Measurements from ENCODE around the gene RHEBL1. TPM values are rescaled to one million over a fixed set of nuclear protein-coding genes. Genes with fewer than 3 reads are reported as not detected.

Gene RHEBL1
- total RNA-seq, 6 experiments from 2014 or later, result 0.60 to 1.6 (median 0.86) TPM

- peak overlapping the region; percentile 83 for H3K27ac Mint-ChIP-seq
Measured at GRCh38 chr12:49108958-49109404, 39.2 kb upstream of the RHEBL1 start.

GRCh38 chr12:49105504-49106084 is 35.8 kb upstream of the RHEBL1 start:
- H3K4me1 Mint-ChIP-seq (ENCODE audit: low read depth), result peaks cover 28% of the 10 kb centered on the region
- no peak for TF ChIP-seq CTCF (IDR thresholded peaks at IDR 0.05)
- H3K27me3 Mint-ChIP-seq (ENCODE audit: insufficient read depth), result peaks cover 2% of the 10 kb centered on the region; the same call in 1 of the 2 replicates
- no peaks in the 10 kb centered on the region for H3K9me3 Mint-ChIP-seq
- H3K4me3 Mint-ChIP-seq, result no peak overlapping the region
- peak overlapping the region; percentile 51 for H3K27ac Mint-ChIP-seq
- H3K36me3 Mint-ChIP-seq (ENCODE audit: low read depth), result no peaks in the 10 kb centered on the region
- no peak for DNase-seq

More at GRCh38 chr12:49108958-49109404, 39.2 kb upstream of the RHEBL1 start:
- DNase-seq, result peak; percentile 27
- Mint-ChIP-seq H3K4me1 (ENCODE audit: low read depth) (peaks cover 34% of the 10 kb centered on the region), H3K36me3 (ENCODE audit: low read depth) (no peaks in the 10 kb centered on the region), H3K9me3 (no peaks in the 10 kb centered on the region), H3K27me3 (ENCODE audit: insufficient read depth) (peaks cover 6% of the 10 kb centered on the region), H3K4me3 (peak overlapping the region; percentile 96)
- TF ChIP-seq CTCF (IDR thresholded peaks at IDR 0.05), result no peak

GRCh38 chr12:49104822-49105221 is 35.0 kb upstream of the RHEBL1 start:
- Mint-ChIP-seq H3K9me3 (no peaks in the 10 kb centered on the region), H3K27me3 (ENCODE audit: insufficient read depth) (no peaks in the 10 kb centered on the region; the same call in 1 of the 2 replicates), H3K27ac (no peak overlapping the region), H3K36me3 (ENCODE audit: low read depth) (no peaks in the 10 kb centered on the region), H3K4me3 (no peak overlapping the region), H3K4me1 (ENCODE audit: low read depth) (peaks cover 27% of the 10 kb centered on the region)
- TF ChIP-seq CTCF (IDR thresholded peaks at IDR 0.05), result no peak
- DNase-seq, result no peak

- DNase-seq, result no peak
- H3K4me1 Mint-ChIP-seq (ENCODE audit: low read depth), result peaks cover 1% of the 10 kb centered on the region; the same call in 1 of the 2 replicates
- no peaks in the 10 kb centered on the region for H3K9me3 Mint-ChIP-seq
- 0 out of 2 replicates have a peak, but pooled peaks cover 5% of the 10 kb centered on the region for H3K36me3 Mint-ChIP-seq (ENCODE audit: low read depth)
- no peak overlapping the region for H3K27ac Mint-ChIP-seq
- TF ChIP-seq CTCF (IDR thresholded peaks at IDR 0.05), result no peak
- H3K27me3 Mint-ChIP-seq (ENCODE audit: insufficient read depth), result peaks cover 4% of the 10 kb centered on the region
- no peak overlapping the region for H3K4me3 Mint-ChIP-seq
Measured at GRCh38 chr12:49100380-49100779, 30.6 kb upstream of the RHEBL1 start.

GRCh38 chr12:49098703-49099102 is 28.9 kb upstream of the RHEBL1 start:
- Mint-ChIP-seq H3K27ac (no peak overlapping the region), H3K4me1 (ENCODE audit: low read depth) (peaks cover 11% of the 10 kb centered on the region), H3K9me3 (no peaks in the 10 kb centered on the region), H3K36me3 (ENCODE audit: low read depth) (0 out of 2 replicates have a peak, but pooled peaks cover 5% of the 10 kb centered on the region), H3K4me3 (no peak overlapping the region), H3K27me3 (ENCODE audit: insufficient read depth) (peaks cover 9% of the 10 kb centered on the region)
- no peak for TF ChIP-seq CTCF (IDR thresholded peaks at IDR 0.05)
- no peak for DNase-seq

All from HFFc6 (cell line).